ENCODE data around the gene TCTN1. TPM values are rescaled to one million over a fixed set of nuclear protein-coding genes. Genes with fewer than 3 reads are reported as not detected.

Gene TCTN1
- total and polyA plus RNA-seq, 2 of the 13 experiments (the other 11 are each of a cell fraction or from before 2014, with no cell fraction given), result 13.6 to 16.0 TPM

DNA sequence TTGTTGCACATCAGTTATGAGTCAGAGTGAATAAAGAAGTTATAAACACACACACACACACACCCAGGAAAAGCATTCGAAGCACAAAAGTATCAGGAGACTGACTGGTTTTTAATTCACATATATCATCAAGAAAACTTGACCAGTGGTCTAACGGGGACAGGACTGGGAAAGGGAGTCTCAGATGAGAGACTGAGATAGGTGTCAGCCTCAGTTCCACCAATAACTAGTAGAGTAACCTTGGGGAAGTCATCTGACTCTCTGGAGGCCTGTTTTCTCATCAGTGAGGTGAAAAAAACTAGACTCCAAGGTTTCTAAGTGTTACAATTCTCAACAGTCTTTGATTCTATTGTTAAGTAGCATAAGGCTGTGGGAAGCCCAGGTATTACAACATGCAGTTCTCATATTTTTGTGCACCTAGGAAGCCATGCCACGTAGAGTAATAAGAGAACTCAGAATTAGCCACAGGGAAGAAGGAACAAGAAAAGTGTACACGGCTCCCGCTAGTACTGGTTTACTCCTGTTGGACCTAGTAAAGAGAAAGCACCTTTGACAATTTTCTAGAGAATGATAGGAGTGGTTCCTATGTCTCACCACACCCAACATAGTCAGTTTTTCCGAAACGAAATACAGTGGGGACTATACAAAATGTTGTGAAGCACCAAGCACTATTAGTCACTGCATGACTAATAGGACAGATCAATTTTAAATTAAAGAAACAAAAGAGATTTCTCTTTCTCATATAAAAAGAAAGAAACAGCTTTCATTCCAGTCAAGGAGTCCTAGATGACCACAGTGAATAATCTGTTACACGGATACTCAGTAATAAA, 35.9 kb upstream of the TCTN1 start (continued):
- TF ChIP-seq, protein P1, sequence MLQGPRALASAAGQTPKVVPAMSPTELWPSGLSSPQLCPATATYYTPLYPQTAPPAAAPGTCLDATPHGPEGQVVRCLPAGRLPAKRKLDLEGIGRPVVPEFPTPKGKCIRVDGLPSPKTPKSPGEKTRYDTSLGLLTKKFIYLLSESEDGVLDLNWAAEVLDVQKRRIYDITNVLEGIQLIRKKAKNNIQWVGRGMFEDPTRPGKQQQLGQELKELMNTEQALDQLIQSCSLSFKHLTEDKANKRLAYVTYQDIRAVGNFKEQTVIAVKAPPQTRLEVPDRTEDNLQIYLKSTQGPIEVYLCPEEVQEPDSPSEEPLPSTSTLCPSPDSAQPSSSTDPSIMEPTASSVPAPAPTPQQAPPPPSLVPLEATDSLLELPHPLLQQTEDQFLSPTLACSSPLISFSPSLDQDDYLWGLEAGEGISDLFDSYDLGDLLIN (CRISPR knock-in tag; IDR thresholded peaks at IDR 0.05; ENCODE audit: borderline replicate concordance), result no peak
- TF ChIP-seq ZNF652 (CRISPR knock-in tag; IDR thresholded peaks at IDR 0.05; ENCODE audit: borderline replicate concordance, low read depth), result no peak

DNA sequence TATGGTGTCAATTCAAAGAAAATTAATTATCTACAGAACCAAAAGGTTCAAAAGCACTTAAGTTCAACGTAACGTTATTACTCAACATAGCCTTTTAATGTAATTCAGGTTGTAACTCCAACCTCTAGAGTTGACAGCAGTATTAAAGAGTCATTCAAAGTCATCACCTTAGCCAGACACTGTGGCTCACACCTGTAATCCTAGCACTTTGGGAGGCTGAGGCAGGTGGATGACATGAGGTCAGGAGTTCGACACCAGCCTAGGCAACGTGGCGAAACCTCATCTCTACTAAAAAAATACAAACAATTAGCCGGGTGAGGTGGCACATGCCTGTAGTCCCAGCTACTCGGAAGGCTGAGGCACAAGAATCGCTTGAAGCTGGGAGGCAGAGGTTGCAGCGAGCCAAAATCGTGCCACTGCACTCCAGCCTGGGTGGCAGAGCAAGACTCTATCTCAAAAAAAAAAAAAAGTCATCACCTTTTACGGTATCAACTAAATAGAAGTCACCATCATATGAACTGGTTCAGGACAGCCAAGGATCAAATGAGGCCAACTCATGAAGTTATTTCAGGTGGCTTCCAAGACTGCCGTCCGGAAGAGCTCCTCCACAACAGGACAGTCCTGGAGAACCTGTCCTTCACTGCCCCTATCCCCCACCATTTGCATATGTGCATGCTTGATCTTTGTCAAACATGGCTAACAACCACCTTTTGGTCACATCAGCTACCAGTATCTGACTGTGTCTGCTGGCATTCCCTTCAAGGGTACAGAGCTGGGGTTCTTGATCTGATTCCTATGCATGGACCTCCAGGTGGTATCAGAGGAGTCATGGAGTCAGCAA, 35.0 kb upstream of the TCTN1 start:
- Histone ChIP-seq H3K27me3 (ENCODE audit: control insufficient read depth in 1 of 2, insufficient read depth in 2 of 2, low read length in 2 of 2) (no peaks in the 10 kb centered on the region; a peak in 1 of 5 replicates), H3K27ac (ENCODE audit: extremely low read length, insufficient read depth, low read length) (no peak overlapping the region), H3K9ac (ENCODE audit: insufficient read depth, low read depth, low read length) (no peak overlapping the region), H3K4me3 (replicated peaks in 1 of 3; ENCODE audit: insufficient read depth in 1 of 3, low read depth in 2 of 3, low read length in 3 of 3) (no peak overlapping the region), H4K20me1 (ENCODE audit: insufficient read depth, low read length) (peaks cover 30% of the 10 kb centered on the region), H3K9me3 (ENCODE audit: low read length) (no peaks in the 10 kb centered on the region), H3K4me2 (ENCODE audit: low read depth, low read length) (peak overlapping the region; percentile 8; the same call in 1 of the 2 replicates), H3K79me2 (ENCODE audit: insufficient read depth, low read length) (peaks cover 83% of the 10 kb centered on the region), H2AFZ (ENCODE audit: low read length) (no peak overlapping the region), H3K4me1 (ENCODE audit: insufficient read depth, low read length) (peaks cover 81% of the 10 kb centered on the region), H3K36me3 (replicated peaks in 1 of 2; ENCODE audit: control insufficient read depth in 1 of 2, insufficient read depth in 2 of 2, low read length in 2 of 2) (no peaks in the 10 kb centered on the region; a peak in 1 of 5 replicates)
- TF ChIP-seq, protein P2, sequence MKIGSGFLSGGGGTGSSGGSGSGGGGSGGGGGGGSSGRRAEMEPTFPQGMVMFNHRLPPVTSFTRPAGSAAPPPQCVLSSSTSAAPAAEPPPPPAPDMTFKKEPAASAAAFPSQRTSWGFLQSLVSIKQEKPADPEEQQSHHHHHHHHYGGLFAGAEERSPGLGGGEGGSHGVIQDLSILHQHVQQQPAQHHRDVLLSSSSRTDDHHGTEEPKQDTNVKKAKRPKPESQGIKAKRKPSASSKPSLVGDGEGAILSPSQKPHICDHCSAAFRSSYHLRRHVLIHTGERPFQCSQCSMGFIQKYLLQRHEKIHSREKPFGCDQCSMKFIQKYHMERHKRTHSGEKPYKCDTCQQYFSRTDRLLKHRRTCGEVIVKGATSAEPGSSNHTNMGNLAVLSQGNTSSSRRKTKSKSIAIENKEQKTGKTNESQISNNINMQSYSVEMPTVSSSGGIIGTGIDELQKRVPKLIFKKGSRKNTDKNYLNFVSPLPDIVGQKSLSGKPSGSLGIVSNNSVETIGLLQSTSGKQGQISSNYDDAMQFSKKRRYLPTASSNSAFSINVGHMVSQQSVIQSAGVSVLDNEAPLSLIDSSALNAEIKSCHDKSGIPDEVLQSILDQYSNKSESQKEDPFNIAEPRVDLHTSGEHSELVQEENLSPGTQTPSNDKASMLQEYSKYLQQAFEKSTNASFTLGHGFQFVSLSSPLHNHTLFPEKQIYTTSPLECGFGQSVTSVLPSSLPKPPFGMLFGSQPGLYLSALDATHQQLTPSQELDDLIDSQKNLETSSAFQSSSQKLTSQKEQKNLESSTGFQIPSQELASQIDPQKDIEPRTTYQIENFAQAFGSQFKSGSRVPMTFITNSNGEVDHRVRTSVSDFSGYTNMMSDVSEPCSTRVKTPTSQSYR (CRISPR knock-in tag; IDR thresholded peaks at IDR 0.05; ENCODE audit: borderline replicate concordance), result no peak
- TF ChIP-seq RORA (CRISPR knock-in tag; IDR thresholded peaks at IDR 0.05) (no peak), GATA4 (IDR thresholded peaks at IDR 0.05; ENCODE audit: borderline replicate concordance, low read depth) (no peak)
- CTCF ChIA-PET (ENCODE audit: low intra/inter-chr PET ratio, low total read pairs), result no interaction called here
- intact Hi-C loops (cut with micrococcal nuclease; ENCODE audit: unreplicated experiment), result no loop called here
- BruUV-seq (replicated peaks), result no TSS peak
- in situ Hi-C loops (cut with HindIII; ENCODE audit: extremely low pct_ligation_motif_present, low pct_unique_long_range_greater_than_20kb), result loop anchor here (25.0 kb wide), 1 partner anchor 467 kb away; the partner anchor contains the start of gene IFT81
- POLR2A ChIA-PET, result no interaction called here
- no peak for FAIRE-seq
- ATAC-seq, result no peak
- WGBS (ENCODE audit: low lambda C conversion rate), result 82% methylated on average over 13 of the region's 13 CpGs
- DNase-seq (ENCODE audit: low spot score), result no peak
